OCI-LY1 (cell line): ENCODE measurements around the gene ENTR1.

Experiments used
- EZH2 ChIP-seq: fragments of 200-600 bp; sonication (generic), shearing (Covaris generic); IDR thresholded peaks from 2 replicates; pipeline ENCODE4 v1.8.0; 2017; ENCODE audit warnings: borderline replicate concordance, mixed run types, mild to moderate bottlenecking, antibody characterized with exemption, low read length, moderate library complexity, mixed read lengths
- TF ChIP-seq, protein P1 (sequence below): fragments of 200-600 bp; sonication (generic), shearing (Covaris generic); IDR thresholded peaks from 2 replicates; pipeline ENCODE4 v1.5.1; 2017; ENCODE audit warnings: mild to moderate bottlenecking, antibody characterized with exemption, low read length, moderate library complexity, mixed read lengths

DNA sequence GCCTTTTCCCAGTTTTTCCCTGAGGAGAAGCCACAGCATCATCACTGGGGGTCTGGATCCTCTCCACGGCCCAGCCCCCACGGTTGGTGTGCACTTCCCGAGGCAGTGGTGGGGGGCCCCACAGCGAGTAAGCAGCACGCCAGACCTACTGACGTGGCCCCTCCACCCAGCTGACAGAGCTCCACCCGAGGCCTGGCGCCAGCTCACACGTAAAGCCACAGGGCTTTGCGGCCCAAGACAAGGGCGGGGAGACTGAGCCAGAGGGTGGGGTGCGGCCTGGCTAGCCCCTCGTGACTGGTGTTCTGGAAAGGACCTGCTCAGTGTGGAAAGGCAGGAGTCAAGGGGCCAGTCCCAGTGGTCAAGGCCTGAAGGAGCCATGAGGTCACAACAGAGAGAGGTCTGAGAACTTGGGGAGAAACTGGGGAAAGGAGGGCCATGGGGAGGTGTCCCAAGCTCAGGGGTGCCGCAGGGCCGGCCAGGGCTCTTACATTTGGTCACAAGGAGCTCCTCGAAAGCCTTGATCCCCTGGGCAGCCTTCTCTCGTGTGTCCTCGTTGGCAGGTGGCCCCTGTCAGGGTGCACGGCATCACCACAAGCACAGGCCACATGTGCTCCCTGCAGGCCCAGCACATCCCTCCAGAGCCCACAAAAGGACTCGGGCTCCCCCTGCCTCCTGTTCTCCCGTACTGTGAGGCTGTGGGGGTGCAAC, 15.9 kb downstream of the ENTR1 start:
- TF ChIP-seq, protein P1, sequence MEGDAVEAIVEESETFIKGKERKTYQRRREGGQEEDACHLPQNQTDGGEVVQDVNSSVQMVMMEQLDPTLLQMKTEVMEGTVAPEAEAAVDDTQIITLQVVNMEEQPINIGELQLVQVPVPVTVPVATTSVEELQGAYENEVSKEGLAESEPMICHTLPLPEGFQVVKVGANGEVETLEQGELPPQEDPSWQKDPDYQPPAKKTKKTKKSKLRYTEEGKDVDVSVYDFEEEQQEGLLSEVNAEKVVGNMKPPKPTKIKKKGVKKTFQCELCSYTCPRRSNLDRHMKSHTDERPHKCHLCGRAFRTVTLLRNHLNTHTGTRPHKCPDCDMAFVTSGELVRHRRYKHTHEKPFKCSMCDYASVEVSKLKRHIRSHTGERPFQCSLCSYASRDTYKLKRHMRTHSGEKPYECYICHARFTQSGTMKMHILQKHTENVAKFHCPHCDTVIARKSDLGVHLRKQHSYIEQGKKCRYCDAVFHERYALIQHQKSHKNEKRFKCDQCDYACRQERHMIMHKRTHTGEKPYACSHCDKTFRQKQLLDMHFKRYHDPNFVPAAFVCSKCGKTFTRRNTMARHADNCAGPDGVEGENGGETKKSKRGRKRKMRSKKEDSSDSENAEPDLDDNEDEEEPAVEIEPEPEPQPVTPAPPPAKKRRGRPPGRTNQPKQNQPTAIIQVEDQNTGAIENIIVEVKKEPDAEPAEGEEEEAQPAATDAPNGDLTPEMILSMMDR = no peak
- no peak for TF ChIP-seq EZH2
